MM.1S (cell line): ENCODE data around the gene SYT2.

Experiments
- EZH2 ChIP-seq: fragments of 300-600 bp; sonication (generic); optimal IDR thresholded peaks from 2 replicates; pipeline ENCODE3; 2017; ENCODE audit warnings: low read depth, mild to moderate bottlenecking, antibody characterized with exemption, low read length, mixed read lengths
- TF ChIP-seq, protein P1 (sequence below): fragments of 300-600 bp; sonication (generic); IDR thresholded peaks from 2 replicates; pipeline ENCODE4 v1.5.1; 2016; ENCODE audit warnings: antibody characterized with exemption, low read length, mixed read lengths

DNA sequence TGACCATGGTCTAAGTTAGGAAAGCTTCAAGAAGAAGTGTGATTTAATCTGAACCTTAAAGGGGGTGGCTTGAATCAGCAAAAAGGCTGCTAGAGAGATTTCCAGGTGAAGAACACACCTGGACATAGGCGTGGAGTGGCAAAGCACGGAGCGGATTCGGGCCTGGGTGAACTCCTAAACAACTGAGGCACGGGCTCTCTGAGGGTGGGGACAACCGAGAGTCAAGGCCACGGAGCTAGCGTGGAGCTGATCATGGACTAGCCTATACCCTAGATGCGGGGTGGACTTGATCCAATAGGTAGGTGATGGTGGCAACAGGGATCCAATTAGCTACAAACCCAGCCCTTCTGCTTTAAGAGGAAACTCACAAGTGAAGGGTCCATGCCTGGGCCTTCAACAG, 27.8 kb downstream of the SYT2 start:
- no peak for TF ChIP-seq EZH2
- TF ChIP-seq, protein P1, sequence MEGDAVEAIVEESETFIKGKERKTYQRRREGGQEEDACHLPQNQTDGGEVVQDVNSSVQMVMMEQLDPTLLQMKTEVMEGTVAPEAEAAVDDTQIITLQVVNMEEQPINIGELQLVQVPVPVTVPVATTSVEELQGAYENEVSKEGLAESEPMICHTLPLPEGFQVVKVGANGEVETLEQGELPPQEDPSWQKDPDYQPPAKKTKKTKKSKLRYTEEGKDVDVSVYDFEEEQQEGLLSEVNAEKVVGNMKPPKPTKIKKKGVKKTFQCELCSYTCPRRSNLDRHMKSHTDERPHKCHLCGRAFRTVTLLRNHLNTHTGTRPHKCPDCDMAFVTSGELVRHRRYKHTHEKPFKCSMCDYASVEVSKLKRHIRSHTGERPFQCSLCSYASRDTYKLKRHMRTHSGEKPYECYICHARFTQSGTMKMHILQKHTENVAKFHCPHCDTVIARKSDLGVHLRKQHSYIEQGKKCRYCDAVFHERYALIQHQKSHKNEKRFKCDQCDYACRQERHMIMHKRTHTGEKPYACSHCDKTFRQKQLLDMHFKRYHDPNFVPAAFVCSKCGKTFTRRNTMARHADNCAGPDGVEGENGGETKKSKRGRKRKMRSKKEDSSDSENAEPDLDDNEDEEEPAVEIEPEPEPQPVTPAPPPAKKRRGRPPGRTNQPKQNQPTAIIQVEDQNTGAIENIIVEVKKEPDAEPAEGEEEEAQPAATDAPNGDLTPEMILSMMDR: no peak
